Osteocyte (in vitro differentiated cells): ENCODE measurements around the gene ZNF714. TPM values are rescaled to one million over a fixed set of nuclear protein-coding genes. Genes with fewer than 3 reads are reported as not detected.

Source experiments
- DNase-seq: peaks from one replicate; pipeline ENCODE4 v3.0.0; 2021; ENCODE audit warnings: mixed read lengths; ENCODE audit not compliant: unreplicated experiment; ENCODE audit errors: extremely low spot score
- H3K27ac Mint-ChIP-seq: one replicate; pipeline ENCODE4 v1.8.0; 2021; ENCODE audit warnings: mild to moderate bottlenecking, mixed read lengths; ENCODE audit not compliant: unreplicated experiment
- H3K27me3 Mint-ChIP-seq: one replicate; pipeline ENCODE4 v1.8.0; 2021; ENCODE audit warnings: mixed read lengths; ENCODE audit not compliant: unreplicated experiment
- H3K36me3 Mint-ChIP-seq: one replicate; pipeline ENCODE4 v1.8.0; 2021; ENCODE audit warnings: mixed read lengths; ENCODE audit not compliant: unreplicated experiment
- H3K4me1 Mint-ChIP-seq: one replicate; pipeline ENCODE4 v1.8.0; 2021; ENCODE audit warnings: mixed read lengths; ENCODE audit not compliant: unreplicated experiment
- H3K4me3 Mint-ChIP-seq: one replicate; pipeline ENCODE4 v1.8.0; 2021; ENCODE audit warnings: mild to moderate bottlenecking, moderate library complexity, mixed read lengths; ENCODE audit not compliant: unreplicated experiment
- H3K9me3 Mint-ChIP-seq: one replicate; pipeline ENCODE4 v1.8.0; 2021; ENCODE audit warnings: mixed read lengths; ENCODE audit not compliant: unreplicated experiment
- CTCF ChIP-seq: fragments of 200-600 bp; sonication (generic); IDR thresholded peaks from 2 replicates; pipeline ENCODE4 v1.5.0; 2021; ENCODE audit warnings: antibody characterized with exemption, mild to moderate bottlenecking, moderate library complexity
- total RNA-seq: library from RNA; stranded (reverse); gene quantifications from 2 replicates; pipeline ENCODE4 v1.2.1, GENCODE V29; 2021

Gene ZNF714
- total RNA-seq, 1 donor from 2014 or later = 7.5 TPM

- peaks cover 6% of the 10 kb centered on the region for H3K4me1 Mint-ChIP-seq
- no peak for TF ChIP-seq CTCF
- no peak overlapping the region for H3K27ac Mint-ChIP-seq
- peaks cover 23% of the 10 kb centered on the region for H3K9me3 Mint-ChIP-seq
- peaks cover 9% of the 10 kb centered on the region for H3K36me3 Mint-ChIP-seq
- no peak overlapping the region for H3K4me3 Mint-ChIP-seq
- no peak for DNase-seq
- no peaks in the 10 kb centered on the region for H3K27me3 Mint-ChIP-seq
Observed at GRCh38 chr19:21128901-21129698, 47.1 kb downstream of the ZNF714 start.

- Mint-ChIP-seq H3K27me3 (no peaks in the 10 kb centered on the region), H3K9me3 (peaks cover 23% of the 10 kb centered on the region), H3K4me3 (no peak overlapping the region), H3K27ac (no peak overlapping the region), H3K4me1 (peaks cover 2% of the 10 kb centered on the region), H3K36me3 (peaks cover 9% of the 10 kb centered on the region)
- no peak for TF ChIP-seq CTCF
- DNase-seq = no peak
Observed at GRCh38 chr19:21130097-21130775, 48.2 kb downstream of the ZNF714 start.

- Mint-ChIP-seq H3K4me1 (no peaks in the 10 kb centered on the region), H3K27me3 (no peaks in the 10 kb centered on the region), H3K4me3 (no peak overlapping the region), H3K27ac (no peak overlapping the region), H3K36me3 (no peaks in the 10 kb centered on the region), H3K9me3 (peaks cover 7% of the 10 kb centered on the region)
- DNase-seq = no peak
- no peak for TF ChIP-seq CTCF
Observed at GRCh38 chr19:21133633-21134032, 51.6 kb downstream of the ZNF714 start.

DNA sequence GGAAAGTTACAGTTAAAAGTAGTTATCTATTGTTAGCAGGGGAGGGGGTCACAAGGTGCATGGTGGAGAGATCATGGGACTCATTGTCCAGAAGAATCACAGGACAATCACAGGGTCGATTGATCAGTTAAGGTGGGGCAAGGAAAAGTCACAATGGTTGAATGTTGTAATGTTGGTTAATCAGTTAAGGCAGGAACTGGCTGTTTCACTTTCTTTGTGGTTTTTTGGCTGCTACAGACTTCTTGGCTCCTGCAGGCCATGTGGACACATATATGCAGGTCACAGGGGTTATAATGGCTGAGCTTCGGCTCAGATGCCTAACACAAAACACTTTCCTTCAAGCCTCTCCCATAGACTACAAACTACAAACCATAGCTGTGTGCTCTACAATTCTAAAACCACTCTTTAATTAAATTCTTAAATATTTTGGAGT is 52.9 kb downstream of the ZNF714 start:
- Mint-ChIP-seq H3K27ac (no peak overlapping the region), H3K9me3 (peaks cover 6% of the 10 kb centered on the region), H3K36me3 (no peaks in the 10 kb centered on the region), H3K4me3 (no peak overlapping the region), H3K27me3 (no peaks in the 10 kb centered on the region), H3K4me1 (no peaks in the 10 kb centered on the region)
- no peak for DNase-seq
- TF ChIP-seq CTCF = no peak

- no peak for DNase-seq
- TF ChIP-seq CTCF = no peak
- no peaks in the 10 kb centered on the region for H3K36me3 Mint-ChIP-seq
- H3K4me3 Mint-ChIP-seq = no peak overlapping the region
- H3K4me1 Mint-ChIP-seq = no peaks in the 10 kb centered on the region
- H3K9me3 Mint-ChIP-seq = peaks cover 1% of the 10 kb centered on the region
- no peaks in the 10 kb centered on the region for H3K27me3 Mint-ChIP-seq
- no peak overlapping the region for H3K27ac Mint-ChIP-seq
Observed at GRCh38 chr19:21135433-21135832, 53.4 kb downstream of the ZNF714 start.
